ENCODE measurements around the gene BLOC1S3.

The BLOC1S3 gene

GRCh38 chr19:45146741-45147205 lies 31.8 kb upstream of the BLOC1S3 start:
- no peaks in the 10 kb centered on the region for H3K27me3 ChIP-seq (ENCODE audit: insufficient read depth, low read length)
- no peaks in the 10 kb centered on the region for H3K79me2 ChIP-seq (ENCODE audit: control insufficient read depth, insufficient read depth, low read length, unreplicated experiment)
- no peak overlapping the region for H3K4me3 ChIP-seq (ENCODE audit: low read depth, low read length)
- H3K36me3 ChIP-seq (ENCODE audit: insufficient read depth, low read length), result no peaks in the 10 kb centered on the region
- no peak overlapping the region for H3K27ac ChIP-seq (ENCODE audit: low read depth, low read length)
- H3K4me1 ChIP-seq (ENCODE audit: control insufficient read depth, insufficient read depth, low read length, unreplicated experiment), result no peaks in the 10 kb centered on the region
- H2AFZ ChIP-seq (ENCODE audit: low read length, unreplicated experiment), result no peak overlapping the region

GRCh38 chr19:45147835-45148676 lies 30.5 kb upstream of the BLOC1S3 start:
- Histone ChIP-seq H3K79me2 (ENCODE audit: control insufficient read depth, insufficient read depth, low read length, unreplicated experiment) (no peaks in the 10 kb centered on the region), H3K27ac (ENCODE audit: low read depth, low read length) (no peak overlapping the region), H3K27me3 (ENCODE audit: insufficient read depth, low read length) (no peaks in the 10 kb centered on the region), H3K4me1 (ENCODE audit: control insufficient read depth, insufficient read depth, low read length, unreplicated experiment) (no peaks in the 10 kb centered on the region), H3K36me3 (ENCODE audit: insufficient read depth, low read length) (no peaks in the 10 kb centered on the region), H3K4me3 (ENCODE audit: low read depth, low read length) (no peak overlapping the region), H2AFZ (ENCODE audit: low read length, unreplicated experiment) (no peak overlapping the region)

GRCh38 chr19:45149129-45149528 lies 29.5 kb upstream of the BLOC1S3 start:
- Histone ChIP-seq H3K79me2 (ENCODE audit: control insufficient read depth, insufficient read depth, low read length, unreplicated experiment) (no peaks in the 10 kb centered on the region), H3K36me3 (ENCODE audit: insufficient read depth, low read length) (no peaks in the 10 kb centered on the region), H3K4me3 (ENCODE audit: low read depth, low read length) (no peak overlapping the region), H3K4me1 (ENCODE audit: control insufficient read depth, insufficient read depth, low read length, unreplicated experiment) (peaks cover 9% of the 10 kb centered on the region), H3K27ac (ENCODE audit: low read depth, low read length) (no peak overlapping the region), H2AFZ (ENCODE audit: low read length, unreplicated experiment) (no peak overlapping the region), H3K27me3 (ENCODE audit: insufficient read depth, low read length) (no peaks in the 10 kb centered on the region)

- Histone ChIP-seq H3K79me2 (ENCODE audit: control insufficient read depth, insufficient read depth, low read length, unreplicated experiment) (no peaks in the 10 kb centered on the region), H3K4me1 (ENCODE audit: control insufficient read depth, insufficient read depth, low read length, unreplicated experiment) (peaks cover 10% of the 10 kb centered on the region), H3K36me3 (ENCODE audit: insufficient read depth, low read length) (no peaks in the 10 kb centered on the region), H3K4me3 (ENCODE audit: low read depth, low read length) (no peak overlapping the region), H3K27ac (ENCODE audit: low read depth, low read length) (no peak overlapping the region), H3K27me3 (ENCODE audit: insufficient read depth, low read length) (no peaks in the 10 kb centered on the region), H2AFZ (ENCODE audit: low read length, unreplicated experiment) (no peak overlapping the region)
Measured at GRCh38 chr19:45150180-45150579, 28.4 kb upstream of the BLOC1S3 start.

GRCh38 chr19:45150751-45151281 lies 27.8 kb upstream of the BLOC1S3 start:
- Histone ChIP-seq H3K4me3 (ENCODE audit: low read depth, low read length) (no peak overlapping the region), H2AFZ (ENCODE audit: low read length, unreplicated experiment) (no peak overlapping the region), H3K27ac (ENCODE audit: low read depth, low read length) (no peak overlapping the region), H3K79me2 (ENCODE audit: control insufficient read depth, insufficient read depth, low read length, unreplicated experiment) (no peaks in the 10 kb centered on the region), H3K27me3 (ENCODE audit: insufficient read depth, low read length) (no peaks in the 10 kb centered on the region), H3K4me1 (ENCODE audit: control insufficient read depth, insufficient read depth, low read length, unreplicated experiment) (peaks cover 10% of the 10 kb centered on the region), H3K36me3 (ENCODE audit: insufficient read depth, low read length) (no peaks in the 10 kb centered on the region)

- H3K27ac ChIP-seq (ENCODE audit: low read depth, low read length), result no peak overlapping the region
- H3K36me3 ChIP-seq (ENCODE audit: insufficient read depth, low read length), result no peaks in the 10 kb centered on the region
- peaks cover 10% of the 10 kb centered on the region for H3K4me1 ChIP-seq (ENCODE audit: control insufficient read depth, insufficient read depth, low read length, unreplicated experiment)
- no peaks in the 10 kb centered on the region for H3K79me2 ChIP-seq (ENCODE audit: control insufficient read depth, insufficient read depth, low read length, unreplicated experiment)
- H3K27me3 ChIP-seq (ENCODE audit: insufficient read depth, low read length), result no peaks in the 10 kb centered on the region
- H3K4me3 ChIP-seq (ENCODE audit: low read depth, low read length), result no peak overlapping the region
- no peak overlapping the region for H2AFZ ChIP-seq (ENCODE audit: low read length, unreplicated experiment)
Measured at GRCh38 chr19:45151320-45151719, 27.3 kb upstream of the BLOC1S3 start.

- H2AFZ ChIP-seq (ENCODE audit: low read length, unreplicated experiment), result no peak overlapping the region
- H3K4me1 ChIP-seq (ENCODE audit: control insufficient read depth, insufficient read depth, low read length, unreplicated experiment), result peaks cover 10% of the 10 kb centered on the region
- no peaks in the 10 kb centered on the region for H3K27me3 ChIP-seq (ENCODE audit: insufficient read depth, low read length)
- no peaks in the 10 kb centered on the region for H3K36me3 ChIP-seq (ENCODE audit: insufficient read depth, low read length)
- H3K79me2 ChIP-seq (ENCODE audit: control insufficient read depth, insufficient read depth, low read length, unreplicated experiment), result no peaks in the 10 kb centered on the region
- H3K4me3 ChIP-seq (ENCODE audit: low read depth, low read length), result peak overlapping the region; percentile 73
- H3K27ac ChIP-seq (ENCODE audit: low read depth, low read length), result no peak overlapping the region
Measured at GRCh38 chr19:45151821-45152503, 26.6 kb upstream of the BLOC1S3 start.

- H2AFZ ChIP-seq (ENCODE audit: low read length, unreplicated experiment), result no peak overlapping the region
- no peak overlapping the region; the same call in 1 of the 2 replicates for H3K27ac ChIP-seq (ENCODE audit: low read depth, low read length)
- no peaks in the 10 kb centered on the region for H3K27me3 ChIP-seq (ENCODE audit: insufficient read depth, low read length)
- H3K36me3 ChIP-seq (ENCODE audit: insufficient read depth, low read length), result no peaks in the 10 kb centered on the region
- H3K4me3 ChIP-seq (ENCODE audit: low read depth, low read length), result peak overlapping the region; percentile 73
- H3K79me2 ChIP-seq (ENCODE audit: control insufficient read depth, insufficient read depth, low read length, unreplicated experiment), result no peaks in the 10 kb centered on the region
- peaks cover 10% of the 10 kb centered on the region for H3K4me1 ChIP-seq (ENCODE audit: control insufficient read depth, insufficient read depth, low read length, unreplicated experiment)
Measured at GRCh38 chr19:45152504-45153338, 25.9 kb upstream of the BLOC1S3 start.

- Histone ChIP-seq H3K4me3 (ENCODE audit: low read depth, low read length) (peak overlapping the region; percentile 73), H3K27ac (ENCODE audit: low read depth, low read length) (peak overlapping the region; percentile 70; the same call in 1 of the 2 replicates), H3K27me3 (ENCODE audit: insufficient read depth, low read length) (no peaks in the 10 kb centered on the region), H3K4me1 (ENCODE audit: control insufficient read depth, insufficient read depth, low read length, unreplicated experiment) (peaks cover 10% of the 10 kb centered on the region), H2AFZ (ENCODE audit: low read length, unreplicated experiment) (no peak overlapping the region), H3K79me2 (ENCODE audit: control insufficient read depth, insufficient read depth, low read length, unreplicated experiment) (no peaks in the 10 kb centered on the region), H3K36me3 (ENCODE audit: insufficient read depth, low read length) (no peaks in the 10 kb centered on the region)
Measured at GRCh38 chr19:45153339-45154063, 25.1 kb upstream of the BLOC1S3 start.
